CD4-positive, alpha-beta T cell treated with Interferon alpha-2 for 1 hour (primary cell): ENCODE results near the gene EHBP1L1.

Experiments
- DNase-seq, 2 donors: peaks; one replicate each; pipeline ENCODE4 v3.0.0-alpha.2; 2020 to 2022

EHBP1L1 gene

DNA sequence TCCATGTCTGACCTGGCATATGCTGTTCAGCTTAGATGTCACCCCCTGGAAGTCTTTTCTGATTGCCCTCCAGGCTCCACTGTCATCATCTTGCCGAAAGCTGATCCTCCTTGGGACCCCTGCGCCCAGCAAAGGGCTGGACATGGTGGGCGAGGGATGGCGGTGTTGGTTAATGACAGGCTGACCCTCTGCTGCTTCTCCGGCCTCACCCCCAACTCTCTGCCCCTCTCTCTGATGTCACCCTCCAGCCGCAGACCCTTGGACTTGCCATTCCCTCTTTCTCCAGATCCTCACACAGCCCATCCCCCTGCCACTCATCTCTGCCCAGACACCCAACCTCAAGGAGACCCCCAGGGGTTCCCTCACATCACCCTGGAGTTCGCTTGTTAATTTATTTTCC lies 2.3 kb downstream of the EHBP1L1 start:
- no peak for DNase-seq

- DNase-seq = no peak
Observed at GRCh38 chr11:65578667-65579066, 2.8 kb downstream of the EHBP1L1 start.

GRCh38 chr11:65579291-65579690 lies 3.4 kb downstream of the EHBP1L1 start:
- DNase-seq = no peak

- no peak for DNase-seq
Observed at GRCh38 chr11:65580031-65580692, 4.3 kb downstream of the EHBP1L1 start.

DNA sequence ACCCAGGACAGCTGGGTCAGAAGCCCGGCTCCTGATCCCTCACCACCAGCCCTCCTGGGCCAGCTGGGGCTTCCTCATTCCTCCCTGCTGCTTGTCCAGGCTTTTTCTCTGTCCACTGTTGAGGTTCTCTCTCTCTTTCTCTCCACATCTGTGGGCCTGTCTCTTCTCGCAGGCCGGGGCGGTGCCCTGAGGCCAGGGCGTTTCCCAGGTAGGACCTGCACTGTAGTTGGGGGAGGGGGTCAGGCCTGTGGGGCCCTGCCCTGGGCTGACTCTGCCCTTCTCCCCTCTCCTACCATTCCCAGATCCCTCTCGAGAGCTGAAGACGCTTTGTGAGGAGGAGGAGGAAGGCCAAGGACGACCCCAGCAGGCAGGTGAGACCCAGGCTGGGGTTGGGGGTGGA lies 4.9 kb downstream of the EHBP1L1 start:
- DNase-seq = no peak

DNA sequence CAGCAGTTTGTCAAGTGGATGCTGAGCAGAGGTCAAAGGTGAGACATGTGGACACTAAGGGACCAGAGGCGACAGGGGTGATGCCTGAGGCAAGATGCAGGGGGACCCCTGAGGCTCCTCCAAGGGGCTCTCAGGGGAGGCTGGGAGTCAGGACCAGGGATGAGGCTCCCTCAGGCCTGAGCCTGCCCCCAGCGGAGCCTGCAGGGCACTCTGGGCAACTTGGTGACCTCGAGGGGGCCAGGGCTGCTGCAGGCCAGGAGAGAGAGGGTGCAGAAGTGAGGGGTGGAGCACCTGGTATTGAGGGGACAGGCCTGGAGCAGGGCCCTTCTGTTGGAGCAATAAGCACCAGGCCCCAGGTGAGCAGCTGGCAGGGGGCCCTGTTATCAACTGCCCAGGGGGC lies 6.1 kb downstream of the EHBP1L1 start:
- no peak for DNase-seq

- no peak for DNase-seq
Observed at GRCh38 chr11:65583589-65583988, 7.7 kb downstream of the EHBP1L1 start.

GRCh38 chr11:65584106-65584505 lies 8.3 kb downstream of the EHBP1L1 start:
- no peak for DNase-seq

- DNase-seq = no peak
Observed at GRCh38 chr11:65584723-65585171, 8.9 kb downstream of the EHBP1L1 start.

- DNase-seq = no peak
Observed at GRCh38 chr11:65585396-65586246, 9.8 kb downstream of the EHBP1L1 start.

DNA sequence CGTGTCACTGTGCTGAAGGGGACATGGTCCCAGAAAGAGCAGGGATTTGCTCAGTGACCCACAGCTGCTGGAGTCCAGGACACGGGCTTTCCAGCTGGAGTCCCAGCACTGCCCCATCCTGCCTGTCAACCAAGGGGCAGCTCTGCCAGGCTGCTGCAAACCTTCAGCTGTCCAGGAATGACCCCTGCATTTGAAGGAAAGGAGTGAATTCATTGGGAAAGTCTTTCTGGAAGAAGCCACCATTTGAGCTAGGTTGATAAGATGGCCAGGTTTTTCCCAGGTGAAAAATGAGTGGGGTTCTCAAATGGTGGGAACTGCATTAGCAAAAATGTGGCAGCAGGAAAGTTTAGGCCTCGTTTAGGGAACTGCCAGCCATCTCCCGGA lies 10.4 kb downstream of the EHBP1L1 start:
- DNase-seq = no peak

DNA sequence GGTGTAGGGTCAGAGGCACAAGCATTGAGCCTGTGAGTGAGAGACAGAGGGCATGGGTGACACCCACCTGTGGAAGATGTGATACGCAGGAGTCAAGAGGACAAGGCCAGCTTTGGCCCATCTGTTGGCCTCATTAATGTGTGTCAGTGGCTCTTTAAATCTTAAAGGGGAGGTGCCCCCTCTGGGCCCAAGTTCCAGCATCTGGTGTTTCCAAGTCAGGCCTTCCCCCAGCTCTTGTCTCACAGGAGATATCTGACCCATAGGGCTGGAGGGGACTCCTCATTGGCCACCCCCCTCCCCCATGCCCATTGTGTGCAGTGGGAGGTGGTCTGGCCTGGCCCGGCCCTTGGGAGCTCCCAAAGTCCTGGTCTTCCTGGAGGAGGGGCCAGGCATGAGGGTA lies 10.8 kb downstream of the EHBP1L1 start:
- no peak for DNase-seq

DNA sequence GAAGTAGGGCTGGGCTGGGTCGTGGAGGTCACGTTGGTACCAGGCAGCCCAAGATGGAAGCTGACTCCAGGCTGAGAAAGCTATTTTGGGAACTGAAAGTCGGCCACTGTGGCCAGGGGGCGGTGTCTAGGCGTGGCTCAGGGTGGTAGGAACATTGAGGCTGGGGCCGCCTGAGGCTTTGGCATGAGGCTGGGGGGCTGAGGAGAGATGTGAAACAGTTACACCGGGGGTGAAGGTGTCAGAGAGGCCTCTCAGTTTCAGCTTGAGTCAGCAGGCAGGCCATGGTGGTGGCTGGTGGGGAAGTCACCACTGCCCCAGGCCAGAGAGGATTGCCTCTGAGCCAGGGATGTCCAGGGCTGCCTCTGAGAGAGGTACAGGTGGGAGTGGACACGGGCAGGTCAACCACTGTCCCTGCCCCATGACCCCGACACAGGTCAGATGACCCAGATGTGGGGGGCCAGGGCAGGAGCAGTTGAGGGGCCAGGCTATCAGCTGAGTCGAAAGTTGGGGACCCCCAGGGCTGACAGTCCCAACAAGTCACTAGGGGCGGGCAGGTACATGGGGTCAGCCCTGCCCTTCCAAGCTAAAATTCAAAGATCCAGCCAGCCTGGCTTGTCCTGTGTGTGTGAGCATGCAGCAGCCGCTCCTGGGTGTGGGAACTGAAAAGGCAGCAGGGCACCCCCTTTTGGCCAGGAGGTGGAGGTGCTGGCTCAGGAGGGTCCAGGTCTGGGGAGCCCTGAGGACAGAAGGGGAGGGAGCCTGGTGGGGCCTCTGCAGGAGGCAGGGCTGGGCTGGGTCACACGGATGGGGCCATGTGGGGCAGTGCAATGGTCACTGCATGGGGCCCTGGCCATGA lies 12.6 kb downstream of the EHBP1L1 start:
- DNase-seq = peak; percentile 83 to 85

- DNase-seq = peak; percentile 39 to 48
Observed at GRCh38 chr11:65589444-65590239, 13.8 kb downstream of the EHBP1L1 start.

- no peak for DNase-seq
Observed at GRCh38 chr11:65590240-65590738, 14.4 kb downstream of the EHBP1L1 start.

GRCh38 chr11:65591939-65592857 lies 16.3 kb downstream of the EHBP1L1 start:
- DNase-seq = no peak

GRCh38 chr11:65592858-65593517 lies 17.1 kb downstream of the EHBP1L1 start:
- DNase-seq = no peak

GRCh38 chr11:65593518-65594414 lies 17.9 kb downstream of the EHBP1L1 start:
- DNase-seq = peak; percentile 45 to 60

DNA sequence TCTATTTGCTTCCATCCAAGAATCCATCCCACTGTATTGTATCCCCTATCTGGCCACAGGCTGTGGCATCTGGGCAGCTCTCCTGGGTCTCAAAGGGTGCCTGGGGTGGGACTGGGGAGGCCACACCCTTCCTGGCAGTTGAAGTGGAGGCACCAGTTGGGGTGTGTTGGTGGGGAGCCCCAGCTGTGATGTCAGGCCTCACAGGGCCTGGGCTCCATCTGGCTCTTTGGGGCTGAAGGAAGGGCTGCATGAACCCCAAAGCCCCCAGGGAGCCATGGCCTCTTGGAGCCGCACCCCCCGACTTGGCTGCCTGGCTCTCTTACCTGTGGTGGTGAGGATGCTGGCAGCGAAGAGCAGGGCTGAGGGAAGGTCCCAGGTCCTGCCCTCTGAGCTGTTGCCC lies 19.3 kb downstream of the EHBP1L1 start:
- no peak for DNase-seq
